Breast epithelium (tissue), 4 donors: ENCODE results near the gene PBX3. TPM values are rescaled to one million over a fixed set of nuclear protein-coding genes. Genes with fewer than 3 reads are reported as not detected.

Source experiments
- DNase-seq, 2 donors: peaks; one replicate each; pipeline ENCODE4 v3.0.0-alpha.2; 2019; ENCODE audit warnings: low spot score in 2 of 2
- H3K27ac ChIP-seq, 2 donors: fragments of 200-600 bp; sonication (generic) in 1 of 2; one replicate each; pipeline ENCODE4 v1.5.1; 2016 to 2019; ENCODE audit warnings: mild to moderate bottlenecking in 1 of 2
- H3K27me3 ChIP-seq, 2 donors: fragments of 200-600 bp; sonication (generic) in 1 of 2; one replicate each; pipeline versions ENCODE4 v1.5.1 to v1.6.0; 2017 to 2019; ENCODE audit warnings: control low read depth in 1 of 2, mild to moderate bottlenecking in 1 of 2
- H3K36me3 ChIP-seq: fragments of 200-600 bp; one replicate; pipeline ENCODE4 v1.5.1; 2019
- H3K4me1 ChIP-seq, 2 donors: fragments of 200-600 bp; sonication (generic); one replicate each; pipeline ENCODE4 v1.5.1; 2016 to 2019; ENCODE audit warnings: control low read depth in 1 of 2
- H3K4me3 ChIP-seq, 3 donors: fragments of 200-600 bp; sonication (generic); 1 replicate in 2 of 3; 2 replicates in 1 of 3; pipeline ENCODE4 v1.5.1; 2016 to 2019; ENCODE audit warnings: mild to moderate bottlenecking in 3 of 3, moderate library complexity in 2 of 3
- H3K9me3 ChIP-seq, 2 donors: fragments of 200-600 bp; sonication (generic) in 1 of 2; one replicate each; pipeline ENCODE4 v1.5.1; 2016 to 2019; ENCODE audit warnings: control low read depth in 1 of 2
- POLR2A ChIP-seq: fragments of 450-650 bp; IDR thresholded peaks from one replicate; pipeline ENCODE4 v1.6.1; 2016; ENCODE audit warnings: antibody characterized with exemption, mild to moderate bottlenecking, moderate library complexity
- POLR2AphosphoS5 ChIP-seq, 3 donors: sonication (generic); formaldehyde crosslinking; IDR thresholded peaks; one replicate each; pipeline ENCODE4 v1.6.1; 2017; ENCODE audit warnings: antibody characterized with exemption in 3 of 3
- intact Hi-C: fragments of 100-400 bp; cut with DNase I; formaldehyde crosslinking; loops from one replicate; pipeline ENCODE4 v1.15.1; 2023; ENCODE audit warnings: low total_unique reads
- total RNA-seq, 3 donors: library from RNA; depleted of rRNA; stranded (reverse); fragments of >200 nt; gene quantifications; one replicate each; pipeline ENCODE4 v1.1.0, GENCODE V29; 2016
- TF ChIP-seq, protein P1 (sequence below), 3 donors: fragments of 450-650 bp; IDR thresholded peaks; one replicate each; pipeline ENCODE4 v1.5.1; 2016 to 2017; ENCODE audit warnings: antibody characterized with exemption in 3 of 3, mild to moderate bottlenecking in 3 of 3, moderate library complexity in 3 of 3

Gene PBX3
- total RNA-seq, 3 donors from 2014 or later, result 29.5 to 31.2 (median 29.8) TPM

DNA sequence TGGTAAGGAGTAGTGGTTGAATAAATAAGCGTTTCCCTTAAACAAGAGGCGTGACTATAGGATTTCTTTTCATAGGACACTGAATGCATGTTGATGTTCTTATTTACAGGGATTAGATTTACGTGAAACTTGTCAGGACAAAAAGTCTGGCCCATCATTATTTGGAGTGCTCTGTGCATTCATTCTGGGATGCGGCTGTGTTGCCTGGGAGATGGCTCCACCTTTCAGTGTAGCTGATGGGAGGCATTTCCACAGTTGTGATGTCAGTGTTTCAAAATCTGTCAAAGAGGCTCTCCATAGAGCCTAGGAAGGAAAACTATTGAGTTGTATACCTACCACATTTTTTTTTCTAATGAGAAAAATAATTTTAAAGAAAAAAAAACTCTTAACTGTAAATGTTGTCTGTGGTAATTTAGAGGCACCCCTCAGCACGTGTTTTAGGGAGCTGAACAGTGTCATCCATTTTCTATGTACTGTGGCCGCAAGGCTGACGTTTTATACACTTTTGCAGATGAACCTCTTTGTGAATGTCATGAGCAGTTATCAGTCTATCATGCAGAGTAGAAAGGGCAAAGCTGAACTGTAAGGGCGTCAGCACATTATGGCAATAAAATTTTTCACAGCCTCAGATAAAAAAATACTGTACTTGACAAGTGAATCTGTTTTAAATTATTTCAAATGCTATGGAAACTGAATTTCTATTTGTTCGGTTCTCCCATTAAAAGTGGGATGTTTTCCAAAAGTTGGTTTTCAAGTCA is 202.7 kb downstream of the PBX3 start:
- Histone ChIP-seq H3K27ac (no peak overlapping the region), H3K27me3 (no peaks in the 10 kb centered on the region), H3K4me1 (no peaks in the 10 kb centered on the region), H3K9me3 (peaks cover 7 to 11% of the 10 kb centered on the region in 2 donors), H3K4me3 (no peak overlapping the region), H3K36me3 (no peaks in the 10 kb centered on the region)
- no peak for DNase-seq
- intact Hi-C loops, result no loop called here
- TF ChIP-seq POLR2A, result no peak
- TF ChIP-seq, protein P1, sequence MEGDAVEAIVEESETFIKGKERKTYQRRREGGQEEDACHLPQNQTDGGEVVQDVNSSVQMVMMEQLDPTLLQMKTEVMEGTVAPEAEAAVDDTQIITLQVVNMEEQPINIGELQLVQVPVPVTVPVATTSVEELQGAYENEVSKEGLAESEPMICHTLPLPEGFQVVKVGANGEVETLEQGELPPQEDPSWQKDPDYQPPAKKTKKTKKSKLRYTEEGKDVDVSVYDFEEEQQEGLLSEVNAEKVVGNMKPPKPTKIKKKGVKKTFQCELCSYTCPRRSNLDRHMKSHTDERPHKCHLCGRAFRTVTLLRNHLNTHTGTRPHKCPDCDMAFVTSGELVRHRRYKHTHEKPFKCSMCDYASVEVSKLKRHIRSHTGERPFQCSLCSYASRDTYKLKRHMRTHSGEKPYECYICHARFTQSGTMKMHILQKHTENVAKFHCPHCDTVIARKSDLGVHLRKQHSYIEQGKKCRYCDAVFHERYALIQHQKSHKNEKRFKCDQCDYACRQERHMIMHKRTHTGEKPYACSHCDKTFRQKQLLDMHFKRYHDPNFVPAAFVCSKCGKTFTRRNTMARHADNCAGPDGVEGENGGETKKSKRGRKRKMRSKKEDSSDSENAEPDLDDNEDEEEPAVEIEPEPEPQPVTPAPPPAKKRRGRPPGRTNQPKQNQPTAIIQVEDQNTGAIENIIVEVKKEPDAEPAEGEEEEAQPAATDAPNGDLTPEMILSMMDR (IDR thresholded peaks at IDR 0.05), result no peak
- no peak for TF ChIP-seq POLR2AphosphoS5 (IDR thresholded peaks at IDR 0.05)

DNA sequence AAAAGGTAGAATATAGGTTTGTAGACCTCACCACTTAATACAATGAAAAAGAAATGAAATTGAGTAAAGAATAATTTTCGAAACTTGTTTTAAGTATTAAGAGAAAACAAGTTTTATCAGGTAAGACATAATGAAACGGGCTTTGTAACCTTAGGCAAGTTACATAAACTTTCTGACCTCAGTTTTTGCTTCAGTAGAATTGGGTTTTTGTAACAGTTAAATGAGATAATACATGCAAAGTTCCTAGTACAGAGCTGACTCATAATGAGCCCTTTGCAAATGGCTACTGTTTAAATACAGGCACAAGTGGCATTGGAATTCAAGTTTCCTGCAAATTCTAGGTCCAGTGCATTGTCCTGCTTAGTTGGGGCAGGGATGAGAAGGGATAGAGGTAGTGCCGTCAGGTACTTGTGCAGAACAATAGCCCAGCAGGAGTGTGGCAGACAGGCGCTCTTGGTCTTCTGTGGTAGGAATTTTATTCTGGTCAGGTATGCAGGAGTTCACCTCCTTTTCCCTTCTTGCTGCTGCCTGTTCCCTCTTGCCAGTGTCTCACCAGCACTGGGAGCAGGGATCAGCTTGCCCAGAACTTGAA is 203.8 kb downstream of the PBX3 start:
- intact Hi-C loops, result no loop called here
- H3K4me3 ChIP-seq, result no peak overlapping the region
- TF ChIP-seq POLR2AphosphoS5 (IDR thresholded peaks at IDR 0.05) (no peak), POLR2A (no peak)
- TF ChIP-seq, protein P1 (IDR thresholded peaks at IDR 0.05), result no peak
- H3K4me1 ChIP-seq, result no peaks in the 10 kb centered on the region
- no peaks in the 10 kb centered on the region for H3K36me3 ChIP-seq
- no peaks in the 10 kb centered on the region for H3K27me3 ChIP-seq
- no peak overlapping the region for H3K27ac ChIP-seq
- no peak for DNase-seq
- peaks cover 2 to 3% of the 10 kb centered on the region in 2 donors for H3K9me3 ChIP-seq

DNA sequence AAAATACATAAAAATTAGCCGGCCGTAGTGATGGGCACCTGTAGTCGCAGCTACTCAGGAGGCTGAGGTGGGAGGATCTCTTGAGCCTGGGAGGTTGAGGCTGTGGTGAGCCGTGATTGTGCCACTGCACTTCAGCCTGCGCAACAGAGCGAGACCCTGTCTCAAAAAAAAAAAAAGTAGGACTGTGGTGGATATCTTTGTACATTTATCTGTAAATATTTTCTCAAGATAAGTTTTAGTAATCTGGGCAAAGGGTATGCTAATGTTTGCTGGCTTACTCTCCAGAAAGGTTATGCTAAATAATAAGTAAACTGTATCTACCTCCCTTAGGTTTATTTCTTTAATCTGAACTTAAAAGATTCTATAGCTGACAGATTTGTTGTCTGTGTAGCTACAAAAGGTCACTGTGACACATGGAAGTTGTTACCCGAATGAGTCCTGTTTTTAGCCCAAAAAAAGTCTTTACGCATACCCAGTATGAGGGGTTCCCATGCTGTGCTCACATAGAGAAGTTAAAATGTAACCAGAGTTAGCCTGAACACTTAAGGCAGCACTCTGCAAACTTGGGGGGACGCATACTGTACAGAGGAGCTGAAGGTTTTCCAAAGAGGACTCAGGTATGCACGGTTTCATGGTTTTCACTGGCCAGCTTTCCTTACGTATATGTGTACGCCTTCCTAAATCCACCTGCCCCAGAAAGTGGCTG is 206.3 kb downstream of the PBX3 start:
- Histone ChIP-seq H3K27me3 (no peaks in the 10 kb centered on the region), H3K9me3 (no peaks in the 10 kb centered on the region), H3K4me1 (no peaks in the 10 kb centered on the region), H3K36me3 (no peaks in the 10 kb centered on the region), H3K4me3 (no peak overlapping the region), H3K27ac (no peak overlapping the region)
- no peak for DNase-seq
- TF ChIP-seq, protein P1 (IDR thresholded peaks at IDR 0.05), result no peak
- TF ChIP-seq POLR2A (no peak), POLR2AphosphoS5 (IDR thresholded peaks at IDR 0.05) (no peak)
- intact Hi-C loops, result no loop called here

GRCh38 chr9:125956102-125956501 is 208.9 kb downstream of the PBX3 start:
- H3K9me3 ChIP-seq, result no peaks in the 10 kb centered on the region
- H3K4me1 ChIP-seq, result no peaks in the 10 kb centered on the region
- no peak for DNase-seq
- no peak overlapping the region for H3K4me3 ChIP-seq
- TF ChIP-seq POLR2AphosphoS5 (IDR thresholded peaks at IDR 0.05) (no peak), POLR2A (no peak)
- TF ChIP-seq, protein P1 (IDR thresholded peaks at IDR 0.05), result no peak
- no peak overlapping the region for H3K27ac ChIP-seq
- intact Hi-C loops, result no loop called here
- no peaks in the 10 kb centered on the region for H3K27me3 ChIP-seq
- H3K36me3 ChIP-seq, result no peaks in the 10 kb centered on the region

- H3K36me3 ChIP-seq, result no peaks in the 10 kb centered on the region
- no peak overlapping the region for H3K4me3 ChIP-seq
- no peaks in the 10 kb centered on the region for H3K9me3 ChIP-seq
- H3K4me1 ChIP-seq, result no peaks in the 10 kb centered on the region
- DNase-seq, result no peak
- TF ChIP-seq, protein P1 (IDR thresholded peaks at IDR 0.05), result no peak
- TF ChIP-seq POLR2A (no peak), POLR2AphosphoS5 (IDR thresholded peaks at IDR 0.05) (no peak)
- no peaks in the 10 kb centered on the region for H3K27me3 ChIP-seq
- intact Hi-C loops, result no loop called here
- H3K27ac ChIP-seq, result no peak overlapping the region
Measured at GRCh38 chr9:125959315-125959714, 212.1 kb downstream of the PBX3 start.
